ENCODE results near the gene ANXA8.
"Not testable (repeated sequence)": the region's sequence is repeated elsewhere in the genome, so short reads cannot be mapped to it uniquely, and the experiment has no call there.

Gene ANXA8

DNA sequence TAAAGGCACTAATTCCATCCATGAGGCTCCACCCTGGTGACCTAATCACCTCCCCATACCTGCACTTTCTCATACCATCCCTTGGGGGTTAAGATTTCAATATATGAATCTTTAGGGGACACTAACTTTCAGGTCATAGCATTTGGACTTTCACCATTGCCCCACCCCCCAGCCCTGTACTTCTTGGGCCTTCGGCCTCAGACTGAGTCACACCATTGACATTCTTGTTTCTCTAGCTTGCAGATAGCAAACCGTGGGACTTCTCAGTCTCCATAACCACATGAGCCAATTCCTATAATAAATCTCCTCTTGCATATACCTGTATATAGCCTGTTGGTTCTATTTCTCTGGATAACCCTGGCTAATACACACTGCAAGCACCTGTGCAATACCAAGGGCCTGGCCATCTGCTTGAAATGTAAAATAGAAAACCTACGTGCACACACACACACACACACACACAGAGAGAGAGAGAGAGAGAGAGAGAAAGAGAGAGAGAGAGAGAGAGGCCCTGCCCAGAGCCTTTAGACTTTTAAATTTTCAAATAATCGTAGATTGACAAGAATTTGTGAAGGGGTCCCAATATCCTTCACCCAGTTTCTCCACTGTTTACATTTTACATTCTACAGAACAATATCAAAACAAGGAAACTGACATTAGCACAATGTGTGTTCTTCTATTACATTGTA, 25.3 kb downstream of the ANXA8 start:
- no peak overlapping the region for H3K4me3 ChIP-seq (ENCODE audit: low read depth in 1 of 2, low read length in 1 of 2)
- TF ChIP-seq, protein P1, sequence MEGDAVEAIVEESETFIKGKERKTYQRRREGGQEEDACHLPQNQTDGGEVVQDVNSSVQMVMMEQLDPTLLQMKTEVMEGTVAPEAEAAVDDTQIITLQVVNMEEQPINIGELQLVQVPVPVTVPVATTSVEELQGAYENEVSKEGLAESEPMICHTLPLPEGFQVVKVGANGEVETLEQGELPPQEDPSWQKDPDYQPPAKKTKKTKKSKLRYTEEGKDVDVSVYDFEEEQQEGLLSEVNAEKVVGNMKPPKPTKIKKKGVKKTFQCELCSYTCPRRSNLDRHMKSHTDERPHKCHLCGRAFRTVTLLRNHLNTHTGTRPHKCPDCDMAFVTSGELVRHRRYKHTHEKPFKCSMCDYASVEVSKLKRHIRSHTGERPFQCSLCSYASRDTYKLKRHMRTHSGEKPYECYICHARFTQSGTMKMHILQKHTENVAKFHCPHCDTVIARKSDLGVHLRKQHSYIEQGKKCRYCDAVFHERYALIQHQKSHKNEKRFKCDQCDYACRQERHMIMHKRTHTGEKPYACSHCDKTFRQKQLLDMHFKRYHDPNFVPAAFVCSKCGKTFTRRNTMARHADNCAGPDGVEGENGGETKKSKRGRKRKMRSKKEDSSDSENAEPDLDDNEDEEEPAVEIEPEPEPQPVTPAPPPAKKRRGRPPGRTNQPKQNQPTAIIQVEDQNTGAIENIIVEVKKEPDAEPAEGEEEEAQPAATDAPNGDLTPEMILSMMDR (IDR thresholded peaks at IDR 0.05): no peak
- no peak overlapping the region for H3K27ac ChIP-seq
- H3K4me1 ChIP-seq (ENCODE audit: control insufficient read depth in 1 of 2, insufficient read depth in 1 of 2, low read depth in 1 of 2, low read length in 1 of 2): no peaks in the 10 kb centered on the region
- H3K36me3 ChIP-seq: no peaks in the 10 kb centered on the region
- H3K9me3 ChIP-seq: no peaks in the 10 kb centered on the region
- H3K27me3 ChIP-seq: peaks cover 8% of the 10 kb centered on the region

DNA sequence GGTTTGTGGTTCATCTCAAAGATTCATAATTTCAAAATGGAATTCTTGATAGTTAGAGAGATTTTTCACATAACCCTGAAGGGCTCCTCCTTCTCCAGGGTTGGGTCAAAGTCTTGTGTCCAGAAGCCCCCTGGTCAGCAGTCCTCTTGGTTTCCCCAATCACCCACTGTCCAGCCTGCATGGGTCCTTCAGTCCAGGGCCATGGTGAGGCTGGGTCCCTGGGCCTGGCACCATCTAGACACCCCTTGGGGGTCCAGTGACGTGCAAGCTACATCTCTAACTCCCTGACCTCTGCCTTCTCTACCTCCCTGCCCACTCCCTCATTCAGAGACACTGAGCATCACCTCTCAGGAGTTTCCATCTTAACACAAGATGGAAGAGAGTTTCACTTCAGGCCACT, 26.1 kb downstream of the ANXA8 start:
- TF ChIP-seq, protein P1 (IDR thresholded peaks at IDR 0.05): no peak
- Histone ChIP-seq H3K27me3 (peaks cover 8% of the 10 kb centered on the region), H3K36me3 (no peaks in the 10 kb centered on the region), H3K4me3 (ENCODE audit: low read depth in 1 of 2, low read length in 1 of 2) (no peak overlapping the region), H3K4me1 (ENCODE audit: control insufficient read depth in 1 of 2, insufficient read depth in 1 of 2, low read depth in 1 of 2, low read length in 1 of 2) (no peaks in the 10 kb centered on the region), H3K27ac (no peak overlapping the region), H3K9me3 (no peaks in the 10 kb centered on the region)

DNA sequence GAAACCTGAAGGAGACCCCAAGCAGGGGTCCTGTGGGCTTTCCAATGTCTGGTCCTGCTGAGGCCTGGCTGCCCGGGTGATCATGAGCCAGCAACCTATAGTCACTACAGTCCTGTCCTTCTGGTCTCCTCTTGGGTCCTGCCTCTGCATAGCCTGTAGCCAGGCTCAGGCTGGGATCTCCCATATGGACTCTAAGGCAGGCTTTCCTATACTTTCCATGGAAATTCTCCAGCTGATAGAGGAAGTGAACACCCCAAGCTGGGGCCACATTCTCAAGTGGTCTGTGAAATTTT, 26.4 kb downstream of the ANXA8 start:
- TF ChIP-seq, protein P1 (IDR thresholded peaks at IDR 0.05): no peak
- H3K4me1 ChIP-seq (ENCODE audit: control insufficient read depth in 1 of 2, insufficient read depth in 1 of 2, low read depth in 1 of 2, low read length in 1 of 2): no peaks in the 10 kb centered on the region
- no peak overlapping the region for H3K27ac ChIP-seq
- peaks cover 8% of the 10 kb centered on the region for H3K27me3 ChIP-seq
- H3K9me3 ChIP-seq: no peaks in the 10 kb centered on the region
- no peaks in the 10 kb centered on the region for H3K36me3 ChIP-seq
- H3K4me3 ChIP-seq (ENCODE audit: low read depth in 1 of 2, low read length in 1 of 2): no peak overlapping the region

DNA sequence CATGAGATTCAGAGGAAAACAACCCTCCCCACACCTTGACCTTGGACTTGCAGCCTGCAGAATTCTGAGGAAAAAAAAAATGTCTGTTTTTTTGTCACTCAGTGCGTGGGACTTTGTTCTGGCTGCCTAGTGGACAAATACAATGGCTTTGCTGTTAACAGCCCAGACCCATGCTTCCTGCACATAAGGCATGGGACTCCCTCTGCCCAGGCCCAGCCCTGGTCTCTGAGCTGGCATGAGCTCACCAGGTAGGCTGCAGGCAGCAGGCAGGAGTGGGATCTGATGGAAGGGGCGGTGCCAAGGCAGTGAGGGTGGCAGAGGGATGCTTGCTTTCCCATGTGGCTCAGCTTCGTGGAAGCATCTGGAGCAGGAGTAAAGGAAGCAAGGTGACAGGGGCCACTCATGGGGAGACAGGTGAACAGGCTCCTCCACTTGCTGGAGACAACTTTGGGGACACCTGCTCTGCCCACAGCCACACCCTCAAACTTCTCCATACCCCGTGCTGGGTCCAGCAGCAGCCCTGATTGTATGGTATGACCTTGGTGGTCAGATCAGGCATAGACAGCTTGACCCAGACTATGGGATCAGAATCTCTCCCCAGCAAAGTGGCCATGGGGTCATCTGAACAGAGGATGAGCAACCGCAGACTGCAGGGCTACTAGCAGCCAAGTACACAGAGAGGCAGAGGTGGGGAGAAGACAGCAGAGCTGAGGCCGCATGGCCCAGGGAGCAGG, 27.0 kb downstream of the ANXA8 start:
- peaks cover 8% of the 10 kb centered on the region for H3K27me3 ChIP-seq
- no peaks in the 10 kb centered on the region for H3K4me1 ChIP-seq (ENCODE audit: control insufficient read depth in 1 of 2, insufficient read depth in 1 of 2, low read depth in 1 of 2, low read length in 1 of 2)
- H3K4me3 ChIP-seq (ENCODE audit: low read depth in 1 of 2, low read length in 1 of 2): no peak overlapping the region
- no peaks in the 10 kb centered on the region for H3K36me3 ChIP-seq
- H3K9me3 ChIP-seq: no peaks in the 10 kb centered on the region
- no peak overlapping the region for H3K27ac ChIP-seq
- TF ChIP-seq, protein P1 (IDR thresholded peaks at IDR 0.05): no peak

GRCh38 chr10:47456079-47456785, 27.7 kb downstream of the ANXA8 start:
- H3K9me3 ChIP-seq: no peaks in the 10 kb centered on the region
- H3K27ac ChIP-seq: no peak overlapping the region
- H3K27me3 ChIP-seq: peaks cover 4% of the 10 kb centered on the region
- no peak overlapping the region for H3K4me3 ChIP-seq (ENCODE audit: low read depth in 1 of 2, low read length in 1 of 2)
- H3K4me1 ChIP-seq (ENCODE audit: control insufficient read depth in 1 of 2, insufficient read depth in 1 of 2, low read depth in 1 of 2, low read length in 1 of 2): no peaks in the 10 kb centered on the region
- H3K36me3 ChIP-seq: no peaks in the 10 kb centered on the region
- TF ChIP-seq, protein P1 (IDR thresholded peaks at IDR 0.05): no peak

DNA sequence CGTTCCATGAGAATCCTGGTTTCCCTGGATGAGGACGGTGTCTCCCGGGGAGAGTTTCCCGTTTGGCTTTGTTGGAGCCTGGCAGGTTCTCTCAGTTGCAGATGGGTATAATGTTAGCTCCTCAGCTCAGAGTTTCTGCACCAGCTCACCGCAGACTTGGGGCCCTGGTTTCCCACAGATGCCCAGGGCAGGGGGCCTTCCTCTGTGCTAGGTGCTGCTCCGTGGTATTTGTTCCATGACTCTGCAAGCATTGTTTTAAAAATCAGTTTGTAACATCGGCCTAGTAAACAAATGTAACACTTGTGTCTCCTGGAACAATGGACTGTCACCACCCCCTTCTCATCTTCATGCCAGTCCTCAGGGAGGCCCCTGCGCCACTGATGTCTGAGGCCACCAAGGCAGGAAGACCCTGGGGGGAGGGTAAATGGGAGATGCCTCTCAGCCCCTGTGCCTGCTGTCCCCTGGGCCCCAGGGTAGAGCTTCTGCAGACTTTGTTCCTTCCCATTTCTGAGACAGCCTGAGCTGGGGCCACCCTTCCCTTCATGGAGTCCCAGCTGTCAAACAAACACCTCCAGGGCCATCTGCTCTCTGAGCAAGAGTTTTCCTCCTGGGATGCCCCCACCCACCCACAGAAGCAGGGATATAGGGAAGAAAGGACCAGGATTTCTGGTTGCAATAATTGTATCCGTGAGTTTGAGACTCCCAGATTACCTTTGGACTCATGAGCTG, 28.4 kb downstream of the ANXA8 start:
- H3K4me3 ChIP-seq (ENCODE audit: low read depth in 1 of 2, low read length in 1 of 2); H3K27me3 ChIP-seq; H3K4me1 ChIP-seq (ENCODE audit: control insufficient read depth in 1 of 2, insufficient read depth in 1 of 2, low read depth in 1 of 2, low read length in 1 of 2); H3K9me3 ChIP-seq; H3K36me3 ChIP-seq; H3K27ac ChIP-seq: not testable (repeated sequence)

Measured in neutrophil (primary cell).